Brain microvascular endothelial cell (primary cell): ENCODE results near the gene ERCC6.

Experiments
- DNase-seq: peaks from one replicate; pipeline ENCODE4 v3.0.0-alpha.2; 2020
- H3K27ac ChIP-seq: fragments of 250-450 bp; sonication (Bioruptor Pico); 2 replicates; pipeline ENCODE4 v1.5.1; 2020; ENCODE audit warnings: mild to moderate bottlenecking, moderate library complexity
- H3K27me3 ChIP-seq: fragments of 250-450 bp; sonication (Bioruptor Pico); replicated peaks from 2 replicates; pipeline ENCODE4 v1.5.1; 2020; ENCODE audit warnings: mild to moderate bottlenecking
- H3K36me3 ChIP-seq: fragments of 250-450 bp; sonication (Bioruptor Pico); replicated peaks from 2 replicates; pipeline ENCODE4 v1.5.1; 2020; ENCODE audit warnings: mild to moderate bottlenecking
- H3K4me3 ChIP-seq: 2 replicates; pipeline ENCODE4 v1.5.1; 2011; ENCODE audit warnings: low read depth, mild to moderate bottlenecking, control low read depth, low read length, moderate library complexity
- in situ Hi-C: cut with HindIII; loops from 2 replicates; pipeline ENCODE4 v1.10.0; 2017; ENCODE audit warnings: low sequenced_read_pairs, low pct_ligation_motif_present
- TF ChIP-seq, protein P1 (sequence below): IDR thresholded peaks from 2 replicates; pipeline ENCODE4 v1.5.1; 2011; ENCODE audit warnings: low read depth, mild to moderate bottlenecking, moderate library complexity, low read length, control low read depth, inconsistent platforms; ENCODE audit errors: missing control alignments

Gene ERCC6

DNA sequence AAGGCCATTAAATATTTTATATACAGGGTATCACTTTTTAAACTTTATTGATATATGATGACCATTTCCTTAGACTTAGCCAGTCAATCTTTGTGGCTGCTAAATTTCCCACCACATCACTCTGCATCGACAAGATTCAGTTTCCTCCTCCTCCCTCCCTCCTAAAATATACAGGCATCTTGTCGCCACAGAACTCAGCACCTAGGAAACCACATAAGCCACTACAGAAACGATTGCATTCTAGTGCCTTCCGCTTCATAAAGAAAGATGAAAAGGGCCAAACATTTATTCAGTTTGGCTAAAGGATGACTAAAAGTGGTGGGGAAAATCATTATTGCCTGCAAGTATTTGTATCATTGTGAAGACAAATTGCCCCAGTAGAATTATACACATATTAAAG is 30.7 kb downstream of the ERCC6 start:
- no peak overlapping the region for H3K4me3 ChIP-seq
- peaks cover 16% of the 10 kb centered on the region for H3K36me3 ChIP-seq
- DNase-seq = no peak
- in situ Hi-C loops = no loop called here
- TF ChIP-seq, protein P1, sequence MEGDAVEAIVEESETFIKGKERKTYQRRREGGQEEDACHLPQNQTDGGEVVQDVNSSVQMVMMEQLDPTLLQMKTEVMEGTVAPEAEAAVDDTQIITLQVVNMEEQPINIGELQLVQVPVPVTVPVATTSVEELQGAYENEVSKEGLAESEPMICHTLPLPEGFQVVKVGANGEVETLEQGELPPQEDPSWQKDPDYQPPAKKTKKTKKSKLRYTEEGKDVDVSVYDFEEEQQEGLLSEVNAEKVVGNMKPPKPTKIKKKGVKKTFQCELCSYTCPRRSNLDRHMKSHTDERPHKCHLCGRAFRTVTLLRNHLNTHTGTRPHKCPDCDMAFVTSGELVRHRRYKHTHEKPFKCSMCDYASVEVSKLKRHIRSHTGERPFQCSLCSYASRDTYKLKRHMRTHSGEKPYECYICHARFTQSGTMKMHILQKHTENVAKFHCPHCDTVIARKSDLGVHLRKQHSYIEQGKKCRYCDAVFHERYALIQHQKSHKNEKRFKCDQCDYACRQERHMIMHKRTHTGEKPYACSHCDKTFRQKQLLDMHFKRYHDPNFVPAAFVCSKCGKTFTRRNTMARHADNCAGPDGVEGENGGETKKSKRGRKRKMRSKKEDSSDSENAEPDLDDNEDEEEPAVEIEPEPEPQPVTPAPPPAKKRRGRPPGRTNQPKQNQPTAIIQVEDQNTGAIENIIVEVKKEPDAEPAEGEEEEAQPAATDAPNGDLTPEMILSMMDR = no peak
- no peak overlapping the region for H3K27ac ChIP-seq
- H3K27me3 ChIP-seq = no peaks in the 10 kb centered on the region

DNA sequence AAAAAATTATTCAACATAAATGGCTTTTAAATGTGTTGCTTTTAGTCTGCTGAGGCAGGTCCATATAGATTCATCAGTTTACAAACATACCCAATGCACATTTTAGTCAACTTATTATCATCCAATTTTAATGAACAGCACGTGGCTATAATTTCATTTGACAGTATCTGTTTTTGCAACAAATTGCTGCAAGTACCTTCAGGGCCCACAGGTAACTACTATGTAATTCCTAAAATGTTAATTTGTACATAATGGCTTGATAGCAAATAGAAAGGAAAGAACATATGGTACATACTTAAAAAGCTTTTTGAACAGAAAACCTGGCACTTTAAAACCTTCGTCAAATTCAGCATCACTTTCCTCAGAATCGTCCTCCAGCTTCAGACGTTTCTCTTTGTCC is 33.3 kb downstream of the ERCC6 start:
- H3K27me3 ChIP-seq = no peaks in the 10 kb centered on the region
- TF ChIP-seq, protein P1 = no peak
- in situ Hi-C loops = no loop called here
- H3K36me3 ChIP-seq = peaks cover 12% of the 10 kb centered on the region
- no peak overlapping the region for H3K4me3 ChIP-seq
- DNase-seq = no peak
- H3K27ac ChIP-seq = no peak overlapping the region

DNA sequence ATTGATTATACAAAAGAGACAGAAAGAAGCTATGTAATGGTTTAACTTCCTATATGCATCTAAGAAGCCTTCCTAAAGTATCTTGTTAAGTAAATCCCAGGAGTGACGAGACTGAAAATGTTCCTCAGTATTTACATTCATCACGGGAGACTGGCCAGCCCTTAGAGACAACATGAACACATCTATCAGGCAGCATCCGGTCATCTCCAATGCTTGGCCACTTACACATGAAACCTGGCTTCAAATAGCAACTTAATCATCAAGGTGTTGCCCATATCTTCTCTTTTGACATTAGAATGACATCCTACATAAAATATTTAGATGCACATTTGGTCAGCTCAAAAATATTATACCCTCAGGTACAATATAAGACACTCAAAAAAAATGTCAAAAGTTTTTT is 33.8 kb downstream of the ERCC6 start:
- no peaks in the 10 kb centered on the region for H3K27me3 ChIP-seq

DNA sequence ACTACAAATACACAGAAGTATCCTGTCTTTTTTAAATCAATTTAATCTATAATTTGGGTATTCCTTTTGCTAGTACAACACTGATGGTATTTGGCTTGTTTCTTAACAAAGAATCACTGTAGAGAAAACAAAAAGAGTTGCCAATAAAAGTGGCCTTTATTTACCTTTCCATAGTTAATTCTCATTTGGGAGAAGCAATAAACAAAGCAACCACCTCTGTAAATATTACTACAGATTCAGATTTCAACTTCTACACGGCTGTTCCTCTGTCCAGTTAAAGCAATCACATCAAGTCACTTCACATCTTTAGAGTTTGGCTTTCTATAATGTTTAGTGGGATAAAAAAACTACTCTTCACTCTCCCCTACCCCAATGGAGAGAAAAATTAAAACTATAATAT is 34.4 kb downstream of the ERCC6 start:
- Histone ChIP-seq H3K27ac (no peak overlapping the region), H3K4me3 (no peak overlapping the region), H3K36me3 (peaks cover 11% of the 10 kb centered on the region), H3K27me3 (no peaks in the 10 kb centered on the region)
- in situ Hi-C loops = no loop called here
- no peak for DNase-seq
- TF ChIP-seq, protein P1 = no peak

More for the DNA sequence above, 33.8 kb downstream of the ERCC6 start:
- DNase-seq = no peak
- TF ChIP-seq, protein P1 = no peak
- in situ Hi-C loops = no loop called here
- H3K27ac ChIP-seq = no peak overlapping the region
- H3K4me3 ChIP-seq = no peak overlapping the region
- H3K36me3 ChIP-seq = peaks cover 11% of the 10 kb centered on the region

DNA sequence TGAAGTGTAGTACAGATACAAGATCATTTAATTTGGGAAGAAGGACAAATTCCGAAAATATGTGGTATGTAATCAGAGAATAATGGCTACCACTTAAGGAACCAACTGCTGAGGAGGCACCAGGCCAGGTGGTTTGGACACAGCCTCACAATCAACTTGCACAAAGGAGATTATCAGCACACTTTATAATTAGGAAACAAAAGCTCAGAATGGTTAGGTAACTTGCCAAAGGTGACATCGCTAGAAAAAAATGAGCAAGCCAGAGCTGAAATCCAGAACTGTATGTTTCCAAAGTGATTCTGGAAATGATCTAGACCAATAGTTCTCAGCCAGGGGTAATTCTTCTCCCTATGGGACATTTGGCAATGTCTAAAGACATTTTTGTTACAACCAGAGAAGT is 36.6 kb downstream of the ERCC6 start:
- in situ Hi-C loops = no loop called here
- H3K36me3 ChIP-seq = peaks cover 11% of the 10 kb centered on the region
- TF ChIP-seq, protein P1 = no peak
- no peak overlapping the region for H3K4me3 ChIP-seq
- no peak for DNase-seq
- H3K27me3 ChIP-seq = no peaks in the 10 kb centered on the region
- no peak overlapping the region for H3K27ac ChIP-seq

DNA sequence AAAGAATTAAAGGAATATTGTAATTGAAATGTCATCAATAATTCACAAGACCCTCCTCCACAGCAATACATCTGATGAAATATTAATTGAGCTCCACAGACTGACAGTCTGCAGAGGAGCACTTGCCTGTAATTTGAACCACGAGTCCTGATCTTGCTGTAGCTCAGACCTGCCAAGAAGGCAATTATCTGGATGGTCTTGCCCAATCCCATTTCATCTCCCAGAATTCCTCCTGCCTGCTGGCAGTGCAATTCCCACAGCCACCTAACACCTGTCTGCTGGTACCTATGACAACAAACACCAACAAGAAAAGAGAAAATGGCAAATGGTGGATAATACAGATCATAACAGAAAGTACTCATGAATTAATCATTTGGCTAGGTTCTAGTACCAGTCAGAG is 38.5 kb downstream of the ERCC6 start:
- no peak for DNase-seq
- Histone ChIP-seq H3K36me3 (peaks cover 11% of the 10 kb centered on the region), H3K27ac (no peak overlapping the region), H3K4me3 (no peak overlapping the region), H3K27me3 (no peaks in the 10 kb centered on the region)
- TF ChIP-seq, protein P1 = no peak
- in situ Hi-C loops = no loop called here
